Ishikawa (cell line): ENCODE measurements around the gene MAFB.

Source experiments
- CEBPB ChIP-seq: IDR thresholded peaks from 2 replicates; pipeline ENCODE4 v1.6.1; 2012
- EP300 ChIP-seq: IDR thresholded peaks from 2 replicates; pipeline ENCODE4 v1.6.1; 2012; ENCODE audit warnings: borderline replicate concordance
- FOXM1 ChIP-seq: IDR thresholded peaks from 2 replicates; pipeline ENCODE4 v1.6.1; 2012; ENCODE audit warnings: low read depth, borderline replicate concordance
- MAX ChIP-seq: IDR thresholded peaks from 2 replicates; pipeline ENCODE4 v1.6.1; 2012
- RAD21 ChIP-seq: IDR thresholded peaks from 2 replicates; pipeline ENCODE4 v1.6.1; 2012; ENCODE audit warnings: low read depth
- REST ChIP-seq: IDR thresholded peaks from 2 replicates; pipeline ENCODE4 v1.6.1; 2012; ENCODE audit warnings: low read depth, mild to moderate bottlenecking
- TAF1 ChIP-seq: IDR thresholded peaks from 2 replicates; pipeline ENCODE4 v1.6.1; 2012; ENCODE audit warnings: low read depth, mild to moderate bottlenecking
- TCF12 ChIP-seq: IDR thresholded peaks from 2 replicates; pipeline ENCODE4 v1.6.1; 2012; ENCODE audit warnings: low read depth
- TEAD4 ChIP-seq: IDR thresholded peaks from 2 replicates; pipeline ENCODE4 v1.6.1; 2012
- YY1 ChIP-seq: IDR thresholded peaks from 2 replicates; pipeline ENCODE4 v1.6.1; 2012; ENCODE audit warnings: low read depth
- ZBTB7A ChIP-seq: IDR thresholded peaks from 2 replicates; pipeline ENCODE4 v1.6.1; 2012; ENCODE audit warnings: low read depth
- TF ChIP-seq, protein P1 (sequence below): IDR thresholded peaks from 2 replicates; pipeline ENCODE4 v1.6.1; 2012

- no peak for TF ChIP-seq MAX
- TF ChIP-seq TEAD4, result no peak
- no peak for TF ChIP-seq TCF12
- TF ChIP-seq REST, result no peak
- no peak for TF ChIP-seq ZBTB7A
- no peak for TF ChIP-seq CEBPB
- no peak for TF ChIP-seq TAF1
- no peak for TF ChIP-seq RAD21
- no peak for TF ChIP-seq FOXM1
- no peak for TF ChIP-seq EP300
- TF ChIP-seq YY1, result no peak
- TF ChIP-seq, protein P1, sequence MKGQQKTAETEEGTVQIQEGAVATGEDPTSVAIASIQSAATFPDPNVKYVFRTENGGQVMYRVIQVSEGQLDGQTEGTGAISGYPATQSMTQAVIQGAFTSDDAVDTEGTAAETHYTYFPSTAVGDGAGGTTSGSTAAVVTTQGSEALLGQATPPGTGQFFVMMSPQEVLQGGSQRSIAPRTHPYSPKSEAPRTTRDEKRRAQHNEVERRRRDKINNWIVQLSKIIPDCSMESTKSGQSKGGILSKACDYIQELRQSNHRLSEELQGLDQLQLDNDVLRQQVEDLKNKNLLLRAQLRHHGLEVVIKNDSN, result no peak
Measured at GRCh38 chr20:40697541-40697940, 8.5 kb upstream of the MAFB start.
